PC-3 (cell line): Measurements from ENCODE around the gene RBPJ. TPM values are rescaled to one million over a fixed set of nuclear protein-coding genes. Genes with fewer than 3 reads are reported as not detected.

Experiments used
- ATAC-seq: fragments of 200-7000 bp; cut with Tn5 transposase; 2 replicates; pipeline ENCODE4 v1.9.1; 2020; ENCODE audit warnings: mild to moderate bottlenecking, moderate library complexity
- BruUV-seq: library from RNA; stranded (reverse); fragments of 400-500 nt; replicated peaks from 2 replicates; lab custom pipeline; 2021; lab: Mats Ljungman, UMichigan
- CTCF ChIA-PET: fragments of 300-600 bp; sonication (Branson Sonifier 250); formaldehyde crosslinking; loops from one replicate; lab custom pipeline; 2022; ENCODE audit warnings: antibody characterized with exemption; lab: Charles Lee
- POLR2A ChIA-PET: fragments of 300-600 bp; sonication (Branson Sonifier 250); formaldehyde crosslinking; loops from one replicate; lab custom pipeline; 2022; ENCODE audit warnings: antibody characterized with exemption; ENCODE audit not compliant: unreplicated experiment; lab: Charles Lee
- DNase-seq: peaks from one replicate; pipeline ENCODE4 v3.0.0-alpha.2; 2015
- H2AFZ ChIP-seq: fragments of 300-600 bp; sonication (generic); 2 replicates; pipeline ENCODE4 v1.6.0; 2016; ENCODE audit warnings: antibody characterized with exemption, low read length
- H3F3A ChIP-seq: fragments of 300-600 bp; sonication (generic); one replicate; pipeline ENCODE4 v1.6.0; 2017; ENCODE audit warnings: antibody characterized with exemption, low read length, control low read depth, mild to moderate bottlenecking; ENCODE audit not compliant: unreplicated experiment
- H3K27ac ChIP-seq: fragments of 300-600 bp; sonication (generic); 2 replicates; pipeline ENCODE4 v1.5.1; 2016; ENCODE audit warnings: mild to moderate bottlenecking, low read length
- H3K27me3 ChIP-seq: fragments of 300-600 bp; sonication (generic); 2 replicates; pipeline ENCODE4 v1.6.1; 2016; ENCODE audit warnings: low read length, mixed read lengths
- H3K36me3 ChIP-seq: fragments of 300-600 bp; sonication (generic); 2 replicates; pipeline ENCODE4 v1.6.1; 2016; ENCODE audit warnings: low read depth, mixed run types, low read length, mixed read lengths
- H3K4me1 ChIP-seq: fragments of 300-600 bp; sonication (generic); 2 replicates; pipeline ENCODE4 v1.5.1; 2016; ENCODE audit warnings: low read length; ENCODE audit not compliant: insufficient read depth
- H3K4me2 ChIP-seq: fragments of 300-600 bp; sonication (generic); 2 replicates; pipeline ENCODE4 v1.6.0; 2016; ENCODE audit warnings: low read length
- H3K4me3 ChIP-seq: fragments of 300-600 bp; sonication (generic); 2 replicates; pipeline ENCODE4 v1.5.1; 2016; ENCODE audit warnings: mild to moderate bottlenecking, low read length, mixed read lengths
- H3K79me2 ChIP-seq: fragments of 300-600 bp; sonication (generic); 2 replicates; pipeline ENCODE4 v1.6.1; 2017; ENCODE audit warnings: low read length, mixed read lengths
- H3K9ac ChIP-seq: fragments of 300-600 bp; sonication (generic); 2 replicates; pipeline ENCODE4 v1.6.0; 2016; ENCODE audit warnings: mild to moderate bottlenecking, low read length
- H3K9me2 ChIP-seq: fragments of 300-600 bp; sonication (generic); replicated peaks from 2 replicates; pipeline ENCODE4 v1.6.1; 2016; ENCODE audit warnings: mixed run types, low read length, mixed read lengths
- H3K9me3 ChIP-seq: fragments of 300-600 bp; sonication (generic); 2 replicates; pipeline ENCODE4 v1.6.1; 2016; ENCODE audit warnings: low read length, mixed read lengths
- H4K20me1 ChIP-seq: fragments of 300-600 bp; sonication (generic); 2 replicates; pipeline ENCODE4 v1.6.1; 2016; ENCODE audit warnings: low read length, mixed read lengths
- EZH2 ChIP-seq: fragments of 300-600 bp; sonication (generic); IDR thresholded peaks from one replicate; pipeline ENCODE4 v1.6.1; 2017; ENCODE audit warnings: antibody characterized with exemption, mild to moderate bottlenecking, low read length; ENCODE audit not compliant: unreplicated experiment
- EZH2phosphoT487 ChIP-seq: fragments of 300-600 bp; sonication (generic); IDR thresholded peaks from 2 replicates; pipeline ENCODE4 v1.6.1; 2018; ENCODE audit warnings: mild to moderate bottlenecking, antibody characterized with exemption, low read length, borderline replicate concordance
- intact Hi-C: fragments of 100-400 bp; cut with micrococcal nuclease; formaldehyde crosslinking; loops from 2 replicates; pipeline ENCODE4 v1.9.0; 2023
- total RNA-seq: library from RNA; depleted of rRNA; stranded (reverse); fragments of >200 nt; gene quantifications from 2 replicates; pipeline ENCODE4 v1.2.3, GENCODE V29; 2014
- TF ChIP-seq, protein P1 (sequence below): fragments of 300-600 bp; sonication (generic); conservative IDR thresholded peaks from 2 replicates; pipeline ENCODE4 v1.5.1; 2017; ENCODE audit warnings: antibody characterized with exemption, low read depth, mild to moderate bottlenecking, low read length

The RBPJ gene
- total RNA-seq, 1 experiment from 2014 or later, result 39.1 TPM

DNA sequence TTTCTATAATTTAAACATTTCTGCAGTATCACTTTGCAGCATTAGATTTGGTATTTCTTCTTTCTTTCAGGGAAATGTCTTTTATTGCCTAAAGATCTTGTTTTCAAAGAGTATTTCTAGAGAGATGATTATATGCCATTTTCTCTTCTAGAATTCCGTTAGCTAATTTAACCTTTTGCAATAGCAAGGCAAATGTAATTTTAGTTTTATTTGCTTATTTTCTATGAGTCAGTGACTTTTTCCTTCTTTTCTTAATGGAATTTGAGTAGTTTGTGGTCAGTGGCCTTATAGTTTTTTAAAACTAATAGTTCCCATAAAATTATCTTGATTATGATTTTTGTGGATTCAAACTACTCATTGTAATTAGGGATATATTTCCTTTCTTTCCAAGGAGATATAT, 97.3 kb downstream of the RBPJ start:
- Histone ChIP-seq H3K79me2 (no peaks in the 10 kb centered on the region), H4K20me1 (no peaks in the 10 kb centered on the region), H3F3A (no peaks in the 10 kb centered on the region), H3K27ac (no peak overlapping the region), H3K4me1 (peaks cover 14% of the 10 kb centered on the region; the same call in 1 of the 2 replicates), H3K4me2 (no peak overlapping the region), H2AFZ (no peak overlapping the region), H3K4me3 (no peak overlapping the region), H3K9me3 (no peaks in the 10 kb centered on the region), H3K27me3 (no peaks in the 10 kb centered on the region), H3K36me3 (peaks cover 5% of the 10 kb centered on the region), H3K9ac (no peak overlapping the region), H3K9me2 (no peaks in the 10 kb centered on the region)
- no TSS peak for BruUV-seq
- intact Hi-C loops, result no loop called here
- no peak for ATAC-seq
- ChIA-PET POLR2A (no interaction called here), CTCF (no interaction called here)
- DNase-seq, result no peak
- TF ChIP-seq, protein P1, sequence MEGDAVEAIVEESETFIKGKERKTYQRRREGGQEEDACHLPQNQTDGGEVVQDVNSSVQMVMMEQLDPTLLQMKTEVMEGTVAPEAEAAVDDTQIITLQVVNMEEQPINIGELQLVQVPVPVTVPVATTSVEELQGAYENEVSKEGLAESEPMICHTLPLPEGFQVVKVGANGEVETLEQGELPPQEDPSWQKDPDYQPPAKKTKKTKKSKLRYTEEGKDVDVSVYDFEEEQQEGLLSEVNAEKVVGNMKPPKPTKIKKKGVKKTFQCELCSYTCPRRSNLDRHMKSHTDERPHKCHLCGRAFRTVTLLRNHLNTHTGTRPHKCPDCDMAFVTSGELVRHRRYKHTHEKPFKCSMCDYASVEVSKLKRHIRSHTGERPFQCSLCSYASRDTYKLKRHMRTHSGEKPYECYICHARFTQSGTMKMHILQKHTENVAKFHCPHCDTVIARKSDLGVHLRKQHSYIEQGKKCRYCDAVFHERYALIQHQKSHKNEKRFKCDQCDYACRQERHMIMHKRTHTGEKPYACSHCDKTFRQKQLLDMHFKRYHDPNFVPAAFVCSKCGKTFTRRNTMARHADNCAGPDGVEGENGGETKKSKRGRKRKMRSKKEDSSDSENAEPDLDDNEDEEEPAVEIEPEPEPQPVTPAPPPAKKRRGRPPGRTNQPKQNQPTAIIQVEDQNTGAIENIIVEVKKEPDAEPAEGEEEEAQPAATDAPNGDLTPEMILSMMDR, result no peak
- no peak for TF ChIP-seq EZH2
- no peak for TF ChIP-seq EZH2phosphoT487

DNA sequence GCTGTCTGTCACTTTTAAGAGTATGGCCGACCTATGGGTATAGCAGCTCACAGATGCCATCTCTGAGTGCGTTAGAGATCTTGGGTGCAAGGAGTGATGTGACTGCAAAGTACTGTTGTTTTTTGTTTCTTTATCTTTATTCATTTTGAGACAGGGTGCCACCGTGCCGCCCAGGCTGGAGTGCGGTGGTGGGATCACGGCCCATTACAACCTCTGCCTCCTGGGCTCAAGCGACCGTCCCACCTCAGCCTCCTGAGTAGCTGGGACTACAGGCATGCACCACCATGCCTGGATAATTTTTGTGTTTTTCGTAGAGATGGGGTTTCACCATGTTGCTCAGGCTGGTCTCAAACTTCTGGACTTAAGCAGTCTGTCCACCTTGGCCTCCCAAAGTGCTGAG, 98.0 kb downstream of the RBPJ start:
- Histone ChIP-seq H3K4me2 (no peak overlapping the region), H3K79me2 (no peaks in the 10 kb centered on the region), H3K27me3 (no peaks in the 10 kb centered on the region), H3K4me3 (no peak overlapping the region), H3K9me2 (no peaks in the 10 kb centered on the region), H3K36me3 (peaks cover 3% of the 10 kb centered on the region), H3F3A (no peaks in the 10 kb centered on the region), H2AFZ (no peak overlapping the region), H3K27ac (no peak overlapping the region), H3K4me1 (peaks cover 14% of the 10 kb centered on the region; the same call in 1 of the 2 replicates), H3K9ac (no peak overlapping the region), H4K20me1 (no peaks in the 10 kb centered on the region), H3K9me3 (no peaks in the 10 kb centered on the region)
- DNase-seq, result no peak
- ChIA-PET POLR2A (no interaction called here), CTCF (no interaction called here)
- BruUV-seq, result no TSS peak
- intact Hi-C loops, result no loop called here
- ATAC-seq, result no peak
- TF ChIP-seq EZH2phosphoT487, result no peak
- TF ChIP-seq, protein P1, result no peak

DNA sequence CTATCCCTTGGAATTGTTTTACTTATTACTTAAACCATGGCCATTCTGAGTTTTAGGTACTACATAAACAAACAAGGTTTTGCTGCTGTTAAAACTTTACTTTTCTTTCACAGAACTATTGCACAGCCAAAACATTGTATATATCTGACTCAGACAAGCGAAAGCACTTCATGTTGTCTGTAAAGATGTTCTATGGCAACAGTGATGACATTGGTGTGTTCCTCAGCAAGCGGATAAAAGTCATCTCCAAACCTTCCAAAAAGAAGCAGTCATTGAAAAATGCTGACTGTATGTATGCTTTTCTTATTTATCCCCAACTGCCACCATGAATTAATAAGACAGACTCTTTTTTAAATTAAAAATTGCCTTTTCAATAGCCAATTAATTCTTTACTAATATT, 99.6 kb downstream of the RBPJ start:
- H4K20me1 ChIP-seq, result no peaks in the 10 kb centered on the region
- ATAC-seq (no peak), DNase-seq (no peak)
- intact Hi-C loops, result no loop called here
- ChIA-PET CTCF (no interaction called here), POLR2A (no interaction called here)
- no peak overlapping the region for H3K27ac ChIP-seq
- no peak for TF ChIP-seq EZH2phosphoT487
- TF ChIP-seq, protein P1, result no peak
- TF ChIP-seq EZH2, result no peak
- no peak overlapping the region for H3K9ac ChIP-seq
- H3K9me2 ChIP-seq, result no peaks in the 10 kb centered on the region
- BruUV-seq, result no TSS peak
- peaks cover 6% of the 10 kb centered on the region for H3K36me3 ChIP-seq
- no peaks in the 10 kb centered on the region for H3F3A ChIP-seq
- no peak overlapping the region for H3K4me3 ChIP-seq
- no peak overlapping the region for H2AFZ ChIP-seq
- no peaks in the 10 kb centered on the region for H3K27me3 ChIP-seq
- H3K9me3 ChIP-seq, result no peaks in the 10 kb centered on the region
- no peak overlapping the region for H3K4me2 ChIP-seq
- no peaks in the 10 kb centered on the region for H3K79me2 ChIP-seq
- peaks cover 14% of the 10 kb centered on the region; the same call in 1 of the 2 replicates for H3K4me1 ChIP-seq
